ENCODE data around the gene PIANP.

GRCh38 chr12:6745741-6746525 is 45.3 kb upstream of the PIANP start:
- TF ChIP-seq CTCF (IDR thresholded peaks at IDR 0.05), result no peak
- no peak for TF ChIP-seq SIN3A (IDR thresholded peaks at IDR 0.05; ENCODE audit: borderline replicate concordance, insufficient read depth, low read depth, low read length)

Data from Panc1 (cell line).